HG02973 (cell line): ENCODE results near the gene BBC3.
A peak's percentile ranks its signal among the peaks of the same experiment; 100 is the strongest.
"Not testable (repeated sequence)": the region's sequence is repeated elsewhere in the genome, so short reads cannot be mapped to it uniquely, and the experiment has no call there.

Experiments used
- ATAC-seq: cut with Tn5 transposase; IDR thresholded peaks from one replicate; pipeline ENCODE4 v1.9.1; 2021; ENCODE audit warnings: moderate library complexity; ENCODE audit not compliant: unreplicated experiment

Gene BBC3, protein sequence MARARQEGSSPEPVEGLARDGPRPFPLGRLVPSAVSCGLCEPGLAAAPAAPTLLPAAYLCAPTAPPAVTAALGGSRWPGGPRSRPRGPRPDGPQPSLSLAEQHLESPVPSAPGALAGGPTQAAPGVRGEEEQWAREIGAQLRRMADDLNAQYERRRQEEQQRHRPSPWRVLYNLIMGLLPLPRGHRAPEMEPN

DNA sequence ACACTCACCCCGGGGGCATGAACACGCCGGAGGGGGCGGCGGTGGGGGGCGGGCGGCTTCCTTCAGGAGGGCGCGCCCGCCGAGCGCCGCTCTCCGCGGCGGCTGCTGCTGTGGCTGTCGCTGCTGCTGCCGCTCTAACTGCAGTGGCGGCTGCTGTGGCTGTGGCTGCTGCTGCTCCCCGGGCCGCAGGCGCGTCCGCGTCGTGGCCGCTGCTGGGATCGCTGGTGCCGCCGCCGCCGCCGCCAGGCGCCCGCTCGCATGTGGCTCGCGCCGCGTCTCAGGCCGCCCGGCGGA lies at the start of gene BBC3:
Gene BBC3 (minus strand): TSS at position 279 of the 294 bp plus-strand sequence. CDS start 2,768 bp downstream, outside the sequence.
- ATAC-seq, result no peak

DNA sequence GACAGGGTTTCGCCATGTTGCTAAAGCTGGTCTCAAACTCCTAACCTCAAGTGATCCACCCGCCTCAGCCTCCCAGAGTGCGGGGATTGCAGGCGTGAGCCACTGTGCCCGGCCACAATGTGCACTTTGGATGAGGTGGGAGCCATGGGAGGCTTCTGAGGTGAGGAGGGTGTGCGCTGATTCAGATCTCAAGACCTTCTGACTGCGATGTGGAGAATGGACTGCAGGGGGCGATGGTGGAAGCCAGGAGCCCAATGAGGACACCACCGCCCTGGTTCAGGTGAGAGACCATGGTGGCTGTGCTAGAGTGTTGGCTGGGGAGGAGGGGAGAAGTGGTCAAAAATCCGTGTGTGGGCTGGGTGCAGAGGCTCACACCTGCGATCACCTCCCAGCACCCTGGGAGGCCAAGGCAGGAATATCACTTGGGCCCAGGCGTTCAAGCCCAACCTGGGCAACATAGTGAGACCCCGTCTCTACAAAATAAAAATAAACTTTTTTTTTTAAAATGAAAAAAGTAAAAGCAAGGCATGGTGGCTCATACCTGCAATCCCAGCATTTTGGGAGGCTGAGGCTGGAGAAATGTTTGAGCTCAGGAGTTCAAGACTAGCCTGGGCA lies 49.3 kb upstream of the BBC3 start:
- ATAC-seq, result no peak

DNA sequence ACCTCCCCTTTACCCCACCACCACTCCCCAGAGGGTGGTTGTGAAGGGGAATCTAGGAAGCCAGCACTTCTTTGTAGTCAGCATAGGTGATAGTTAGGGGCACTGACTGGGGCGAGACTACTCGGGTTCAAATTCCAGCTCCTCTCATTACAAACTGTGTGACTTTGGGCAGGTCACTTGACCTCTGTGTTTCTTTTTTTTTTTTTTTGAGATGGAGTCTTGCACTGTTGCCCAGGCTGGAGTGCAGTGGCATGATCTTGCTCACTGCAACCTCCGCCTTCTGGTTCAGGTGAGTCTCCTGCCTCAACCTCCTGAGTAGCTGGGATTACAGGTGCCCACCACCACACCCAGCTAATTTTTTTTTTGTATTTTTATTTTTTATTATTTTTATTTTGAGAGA lies 45.5 kb upstream of the BBC3 start:
- ATAC-seq, result not testable (repeated sequence)

DNA sequence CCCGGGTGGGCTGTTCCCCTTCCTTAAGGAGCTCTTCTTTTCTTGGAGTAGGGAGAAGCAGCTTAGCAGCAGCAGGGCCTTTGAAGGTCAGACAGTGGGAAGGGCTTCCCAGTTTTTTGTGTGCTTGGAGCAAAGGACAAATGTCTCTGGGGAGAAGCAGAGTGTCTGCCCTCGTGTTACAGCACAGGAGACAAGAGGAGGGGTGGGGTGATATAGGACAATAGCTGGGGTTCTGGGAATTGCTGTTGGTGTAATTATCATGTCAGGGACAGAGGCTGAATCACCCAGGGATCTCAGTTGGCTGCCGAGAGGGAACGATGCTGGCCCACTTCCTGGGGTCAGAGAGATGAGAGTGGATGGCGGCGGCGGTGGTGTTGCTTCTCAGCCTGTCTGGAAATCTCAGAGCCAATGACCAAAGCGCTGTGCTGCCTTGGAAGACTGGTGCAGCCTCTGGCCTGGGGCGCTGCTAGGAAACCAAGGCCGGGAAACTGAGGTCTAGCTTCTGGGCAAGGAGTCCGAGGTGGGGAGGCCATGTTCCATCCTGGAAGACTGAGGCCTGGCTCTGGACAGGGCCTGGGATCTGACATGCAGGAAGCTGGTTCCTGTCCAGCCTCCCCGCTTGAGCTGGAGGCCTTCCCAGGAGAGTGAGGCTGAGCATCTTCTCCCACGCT lies 44.9 kb upstream of the BBC3 start:
- no peak for ATAC-seq

DNA sequence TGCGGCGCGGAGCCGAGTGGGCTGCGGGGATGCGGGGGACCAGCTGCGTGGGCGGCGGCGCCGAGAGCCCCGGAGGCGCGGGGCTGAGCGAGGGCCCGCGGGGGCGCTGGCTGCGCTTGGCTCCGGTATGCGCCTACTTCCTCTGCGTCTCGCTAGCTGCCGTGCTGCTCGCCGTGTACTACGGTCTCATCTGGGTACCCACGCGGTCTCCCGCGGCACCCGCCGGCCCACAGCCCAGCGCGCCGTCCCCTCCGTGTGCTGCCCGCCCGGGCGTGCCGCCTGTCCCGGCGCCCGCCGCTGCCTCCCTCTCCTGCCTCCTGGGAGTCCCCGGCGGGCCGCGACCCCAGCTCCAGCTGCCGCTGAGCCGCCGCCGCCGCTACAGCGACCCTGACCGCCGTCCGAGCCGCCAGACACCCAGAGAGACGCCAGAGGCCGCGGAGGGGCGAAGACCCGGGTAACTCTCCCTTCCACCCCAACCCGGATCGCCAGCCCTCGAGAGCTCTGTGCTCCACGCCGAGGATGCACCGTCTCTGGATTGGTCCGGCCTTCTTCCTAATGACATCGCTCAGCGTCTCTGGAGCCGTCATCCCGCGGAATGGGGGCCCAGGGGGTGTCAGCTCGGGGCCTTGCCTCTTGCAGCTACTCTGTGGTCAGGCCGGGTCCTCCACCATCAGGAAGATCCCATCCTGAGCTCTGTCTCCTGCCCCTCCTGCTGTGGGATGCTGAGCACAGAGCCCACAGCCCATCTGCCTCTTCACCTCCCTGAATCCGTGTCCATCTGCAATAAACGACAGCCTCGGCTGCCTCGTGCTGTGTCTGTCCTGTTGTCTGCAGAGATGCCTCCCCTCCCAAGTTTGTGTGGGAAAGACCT lies 44.1 kb upstream of the BBC3 start:
- ATAC-seq, result peak; percentile 19

DNA sequence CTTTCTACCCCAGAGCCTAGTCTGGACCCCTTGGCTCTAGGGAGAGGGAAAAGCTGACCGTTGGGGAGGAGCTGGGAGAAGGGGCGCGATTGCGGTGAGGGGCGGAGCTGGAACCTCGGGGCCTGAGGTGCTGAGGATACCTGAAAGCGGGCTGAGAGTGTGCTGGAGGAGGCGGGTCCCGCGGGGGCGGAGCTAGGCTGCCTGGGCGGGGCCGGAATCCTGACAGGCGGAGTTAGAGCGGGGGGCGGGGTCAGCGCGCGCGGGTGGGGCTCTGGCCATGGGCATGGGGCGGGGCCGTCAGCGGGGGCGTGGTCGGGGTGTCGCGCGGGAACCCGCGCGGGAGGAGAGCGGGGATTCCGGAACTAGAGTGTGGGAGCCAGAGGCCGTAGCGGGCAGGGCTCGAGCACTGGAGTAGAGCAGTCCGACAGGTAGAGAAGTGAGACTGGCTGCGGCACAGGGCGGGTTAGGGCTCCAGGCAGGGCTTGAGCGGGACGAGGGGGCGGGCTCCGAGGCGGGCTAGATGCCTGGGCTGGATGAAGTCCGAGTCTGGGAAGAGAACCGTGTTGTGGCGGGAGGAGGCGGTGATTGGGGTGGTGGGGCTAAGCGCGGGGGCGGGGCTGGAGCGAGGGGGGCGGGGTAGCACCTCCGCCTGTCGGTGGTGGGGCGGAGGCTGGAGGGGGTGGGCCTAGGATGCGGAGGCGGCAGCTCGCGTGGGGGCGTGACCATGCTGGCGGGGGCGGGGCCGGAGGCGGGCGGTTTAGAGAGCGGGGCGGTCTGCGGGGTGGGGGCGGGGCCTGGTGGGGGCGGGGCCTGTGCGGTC lies 43.3 kb upstream of the BBC3 start, which contains the start of gene INAFM1:
Gene INAFM1 (plus strand): TSS at position 815 of the 820 bp plus-strand sequence. CDS start 35 bp downstream, outside the sequence.
- ATAC-seq, result peak; percentile 47

DNA sequence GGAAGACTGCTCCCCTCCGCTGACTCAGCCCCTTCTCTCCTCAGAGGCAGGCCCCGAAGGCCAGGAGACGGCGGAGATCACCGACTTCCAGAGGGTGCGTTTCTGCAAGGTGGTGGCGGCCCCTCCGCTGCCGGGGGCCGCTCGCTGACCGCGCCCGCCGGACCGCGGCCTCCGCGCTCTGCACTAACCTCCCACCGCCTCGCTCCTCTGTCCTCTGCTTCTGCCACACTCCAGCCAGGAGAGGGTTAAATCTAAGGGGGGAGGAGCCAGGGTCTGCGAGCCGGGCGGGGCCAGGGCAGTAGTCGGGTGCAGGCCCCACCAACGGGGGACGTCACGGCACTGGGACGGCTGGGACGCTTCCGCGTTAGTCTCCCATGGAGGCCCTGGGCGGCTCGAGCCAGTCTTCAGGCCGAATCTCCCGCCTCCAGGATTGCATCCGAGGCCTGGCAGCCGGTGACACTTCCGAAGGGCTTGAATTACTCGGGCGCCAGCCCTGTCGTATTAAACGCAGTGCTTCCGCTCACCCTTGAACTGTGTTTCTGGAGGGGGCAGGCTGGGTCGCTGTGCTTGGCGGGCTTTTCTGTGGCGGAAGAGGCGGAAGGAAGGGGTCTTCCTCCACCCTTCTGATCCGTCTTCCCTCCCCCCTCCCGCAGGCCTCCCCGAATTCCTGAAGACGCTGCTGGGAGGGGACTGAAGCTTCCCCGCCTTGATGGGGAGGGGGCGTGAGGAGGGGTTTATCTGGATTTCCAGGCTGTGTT lies 42.5 kb upstream of the BBC3 start:
- peak; percentile 47 for ATAC-seq

DNA sequence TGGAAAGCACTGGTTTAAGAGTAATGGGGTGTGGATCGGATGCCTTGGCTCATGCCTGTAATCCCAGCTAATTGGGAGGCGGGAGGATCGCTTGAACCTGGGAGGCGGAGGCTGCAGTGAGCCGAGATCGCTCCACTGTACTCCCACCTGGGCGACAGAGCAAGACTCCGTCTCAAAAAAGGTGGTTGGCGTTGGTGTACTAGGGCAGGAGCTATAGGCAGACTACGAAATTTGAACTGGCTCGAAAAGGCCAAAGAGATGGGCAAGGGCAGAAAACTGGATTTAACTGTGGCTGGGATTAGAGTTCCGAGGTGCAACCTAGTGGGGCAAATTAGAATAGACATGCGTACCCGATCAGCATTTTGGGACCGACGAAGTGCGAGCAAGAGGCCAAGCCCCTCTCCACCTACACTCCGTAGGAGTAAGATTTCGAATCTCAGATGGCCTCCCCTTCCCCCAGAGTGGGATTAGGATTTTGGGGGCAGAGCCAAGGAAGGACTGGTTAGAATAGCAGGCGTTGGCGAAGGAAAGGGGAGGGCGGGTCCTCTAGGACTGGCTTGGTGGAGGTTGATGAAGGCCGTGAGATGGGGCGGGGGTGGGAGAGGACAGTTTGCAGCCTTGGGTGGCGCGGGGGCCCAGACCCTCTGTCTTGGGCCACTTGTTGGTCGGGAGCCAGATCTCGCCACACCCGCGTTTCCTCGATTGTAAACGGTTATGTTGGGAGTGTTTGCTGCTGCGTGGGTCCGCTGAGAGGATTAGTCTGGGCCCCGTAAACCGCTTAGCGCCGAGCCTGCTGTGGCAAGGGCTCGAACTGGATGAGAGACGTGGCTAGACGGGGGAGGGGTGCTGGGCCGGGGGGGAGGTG lies 41.7 kb upstream of the BBC3 start:
- no peak for ATAC-seq

DNA sequence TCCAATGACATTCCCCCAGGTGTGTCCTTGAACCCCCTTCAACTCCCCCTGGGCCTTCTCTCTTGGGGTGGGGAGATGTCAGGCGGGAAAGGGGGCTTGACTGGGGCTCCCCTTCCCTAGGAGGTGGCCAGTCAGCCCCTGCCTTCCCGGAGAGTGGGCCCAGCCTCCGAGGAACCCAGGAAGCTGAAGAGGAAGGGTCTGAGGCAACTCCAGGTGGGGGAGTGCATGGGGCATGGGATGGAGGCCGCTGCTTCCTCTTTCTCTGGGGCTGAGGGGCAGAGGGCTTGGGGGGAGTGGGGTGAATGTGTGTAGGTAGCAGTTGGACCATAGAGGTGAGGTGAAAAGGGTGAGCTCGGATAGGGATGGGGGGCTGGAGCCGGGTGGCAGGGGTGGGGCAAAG lies 41.0 kb upstream of the BBC3 start:
- ATAC-seq, result no peak

DNA sequence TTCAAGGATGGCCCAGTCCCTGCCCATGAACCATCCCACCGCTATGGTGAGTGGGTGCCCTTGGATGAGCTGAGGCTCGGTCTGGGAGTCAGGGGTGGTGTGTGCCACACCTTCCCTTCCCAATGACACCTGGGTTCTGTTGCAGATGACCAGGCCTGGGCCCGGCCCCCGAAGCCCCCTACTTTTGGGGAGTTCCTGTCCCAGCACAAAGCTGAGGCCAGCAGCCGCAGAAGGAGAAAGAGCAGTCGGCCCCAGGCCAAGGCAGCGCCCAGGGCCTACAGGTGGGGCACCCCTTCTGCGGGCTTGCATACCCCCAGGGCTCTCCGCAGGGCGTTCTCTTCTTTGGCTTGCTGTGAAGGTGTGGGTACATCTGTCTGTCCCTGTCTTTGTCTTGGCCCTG lies 39.4 kb upstream of the BBC3 start:
- no peak for ATAC-seq

DNA sequence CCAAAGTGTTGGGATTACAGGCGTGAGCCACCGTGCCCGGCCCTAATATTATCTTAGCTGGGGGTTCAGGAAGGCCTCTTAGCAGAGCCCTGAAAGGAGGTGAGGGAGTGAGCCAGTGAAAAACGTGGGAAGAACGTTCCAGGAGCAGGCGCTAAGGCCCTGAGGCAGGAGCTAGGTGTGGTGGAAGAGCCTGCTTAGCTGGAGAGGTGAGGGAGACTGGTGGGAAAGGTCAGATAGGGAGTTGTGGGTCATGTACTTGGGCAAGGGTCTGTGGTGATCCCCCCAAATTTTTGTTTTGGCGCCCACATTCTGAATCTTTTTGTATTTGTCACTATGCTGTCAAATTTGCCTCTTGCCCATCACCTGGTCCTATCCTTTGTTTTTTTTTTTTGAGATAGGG lies 38.6 kb upstream of the BBC3 start:
- ATAC-seq, result no peak

DNA sequence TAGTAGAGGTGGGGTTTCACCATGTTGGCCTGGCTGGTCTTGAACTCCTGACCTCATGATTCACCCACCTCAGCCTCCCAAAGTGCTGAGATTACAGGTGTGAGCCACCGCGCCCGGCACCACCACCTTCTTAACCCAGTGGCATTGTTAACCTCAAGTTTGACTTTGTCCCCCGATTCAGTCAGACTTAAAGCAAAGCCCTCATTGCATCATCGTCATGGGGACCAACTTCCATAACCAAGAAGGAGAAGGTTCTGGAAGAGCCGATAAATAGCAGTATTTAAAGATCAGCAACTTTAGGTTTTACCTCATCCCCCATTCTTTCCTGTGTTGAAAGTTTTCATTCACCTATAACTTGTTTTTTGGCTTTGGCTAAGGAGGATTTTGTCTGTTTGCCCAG lies 37.0 kb upstream of the BBC3 start:
- ATAC-seq, result no peak

DNA sequence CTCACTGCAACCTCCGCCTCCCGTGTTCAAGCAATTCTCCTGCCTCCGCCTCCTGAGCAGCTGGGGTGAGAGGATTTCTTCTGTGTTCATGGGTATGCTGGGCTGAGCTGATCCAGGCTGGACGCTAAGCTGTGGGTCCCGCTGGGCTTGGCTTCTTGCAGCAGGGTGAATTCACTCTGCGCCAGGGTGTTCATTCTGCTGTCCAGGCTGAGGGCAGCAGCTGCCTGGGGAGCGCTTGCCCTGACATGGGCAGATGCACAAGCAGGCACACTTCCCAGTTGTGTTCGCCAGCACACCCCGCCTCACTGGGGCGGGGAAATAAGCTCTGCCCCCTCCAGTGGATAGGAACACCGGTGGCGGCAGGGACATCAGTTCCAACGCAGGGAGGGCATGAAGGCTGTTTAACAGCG lies 36.4 kb upstream of the BBC3 start:
- no peak for ATAC-seq

DNA sequence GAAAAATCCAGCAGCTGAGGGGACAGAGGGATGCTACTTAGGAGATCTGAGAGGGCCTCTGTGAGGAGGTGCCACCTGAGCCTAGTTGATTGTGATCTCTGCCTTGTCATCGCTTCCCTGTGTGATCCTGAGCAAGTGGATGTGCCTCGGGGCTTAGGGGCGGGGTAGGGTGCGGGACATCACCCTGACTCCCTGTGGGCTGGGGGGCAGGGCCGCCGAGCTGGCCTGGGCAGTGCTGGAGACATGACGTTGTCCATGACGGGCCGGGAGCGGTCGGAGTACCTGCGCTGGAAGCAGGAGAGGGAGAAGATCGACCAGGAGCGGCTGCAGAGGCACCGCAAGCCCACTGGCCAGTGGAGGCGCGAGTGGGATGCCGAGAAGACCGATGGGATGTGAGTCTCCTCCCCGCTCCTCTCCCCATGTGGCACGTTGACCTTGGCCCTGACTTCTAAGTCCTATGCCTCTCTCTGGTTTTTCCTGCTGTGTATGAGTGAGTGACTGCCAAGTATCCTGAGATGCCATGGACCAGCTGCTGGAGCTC lies 35.5 kb upstream of the BBC3 start:
- ATAC-seq, result no peak

DNA sequence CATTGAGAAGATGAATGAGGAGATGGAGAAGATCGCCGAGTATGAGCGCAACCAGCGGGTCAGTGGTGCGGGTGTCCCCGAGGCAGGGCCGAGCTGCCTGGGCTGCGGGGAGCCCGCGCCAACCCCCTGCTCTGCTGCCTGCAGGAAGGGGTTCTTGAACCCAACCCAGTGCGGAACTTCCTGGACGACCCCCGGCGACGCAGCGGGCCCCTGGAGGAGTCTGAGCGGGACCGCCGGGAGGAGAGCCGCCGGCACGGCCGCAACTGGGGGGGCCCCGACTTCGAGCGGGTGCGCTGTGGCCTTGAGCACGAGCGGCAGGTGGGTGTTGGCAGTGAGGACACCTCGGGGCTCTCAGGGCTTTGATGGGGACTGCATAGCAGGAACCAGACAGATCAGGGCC lies 33.6 kb upstream of the BBC3 start:
- no peak for ATAC-seq

DNA sequence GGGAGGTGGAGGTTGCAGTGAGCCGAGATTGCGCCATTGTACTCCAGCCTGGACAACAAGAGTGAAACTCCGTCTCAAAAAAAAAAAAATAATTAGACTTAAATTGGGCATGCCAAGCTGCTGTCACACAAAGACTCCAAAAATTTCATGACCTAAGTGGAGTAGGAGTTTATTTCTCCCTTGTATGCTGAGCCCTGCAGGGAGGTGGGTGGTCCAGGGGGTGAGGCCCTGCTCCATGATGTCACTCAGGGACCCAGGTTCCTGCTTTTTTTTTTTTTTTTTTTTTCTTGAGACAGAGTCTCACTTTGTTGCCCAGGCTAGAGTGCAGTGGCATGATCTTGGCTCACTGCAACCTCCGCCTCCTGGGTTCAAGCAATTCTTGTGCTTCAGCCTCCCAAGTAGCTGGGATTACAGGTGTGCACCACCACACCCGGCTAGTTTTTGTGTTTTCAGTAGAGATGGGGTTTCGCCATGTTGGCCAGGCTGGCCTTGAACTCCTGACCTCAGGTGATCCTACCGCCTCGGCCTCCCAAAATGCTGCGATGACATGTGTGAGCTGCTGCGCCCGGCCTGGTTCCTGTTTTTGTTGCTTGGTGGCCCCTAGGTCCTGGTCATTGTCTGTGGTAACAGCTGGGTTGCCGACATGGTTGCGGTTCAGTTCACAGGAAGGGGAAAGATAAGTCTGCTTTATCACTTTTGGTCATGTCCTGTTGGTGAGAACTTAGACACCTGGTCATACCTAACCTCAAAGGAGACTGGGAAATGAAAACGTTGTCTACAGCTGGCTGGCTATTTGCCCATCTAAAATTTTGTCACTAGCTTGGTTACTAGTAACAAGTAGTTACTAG lies 31.2 kb upstream of the BBC3 start:
- peak; percentile 61 for ATAC-seq

DNA sequence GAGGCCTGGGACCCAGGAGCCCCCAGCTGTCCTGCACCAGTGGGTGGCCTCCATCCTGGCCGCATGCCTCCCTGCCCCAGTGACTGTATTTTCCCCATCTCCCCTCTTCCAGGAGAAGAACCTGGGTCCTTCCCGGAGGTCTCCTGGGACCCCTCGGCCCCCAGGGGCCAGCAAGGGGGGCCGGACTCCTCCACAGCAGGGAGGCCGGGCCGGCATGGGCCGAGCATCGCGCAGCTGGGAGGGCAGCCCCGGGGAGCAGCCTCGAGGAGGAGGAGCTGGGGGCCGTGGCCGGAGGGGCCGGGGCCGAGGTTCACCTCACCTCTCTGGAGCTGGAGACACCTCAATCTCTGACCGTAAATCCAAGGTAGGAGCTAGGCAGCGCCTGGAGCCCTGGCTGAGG lies 29.5 kb upstream of the BBC3 start:
- no peak for ATAC-seq
